HEK293 (cell line): ENCODE data around the gene KLHDC4.

Experiments used
- KLF10 ChIP-seq: fragments of 450-650 bp; IDR thresholded peaks from 2 replicates; pipeline ENCODE4 v1.5.1; 2018; ENCODE audit warnings: missing biosample characterization, mild to moderate bottlenecking, missing genetic modification characterization
- YY2 ChIP-seq: fragments of 450-650 bp; formaldehyde crosslinking; IDR thresholded peaks from 2 replicates; pipeline ENCODE4 v1.5.1; 2016; ENCODE audit warnings: missing biosample characterization, missing genetic modification characterization
- ZNF24 ChIP-seq: fragments of 450-650 bp; formaldehyde crosslinking; IDR thresholded peaks from 2 replicates; pipeline ENCODE4 v1.5.1; 2016; ENCODE audit warnings: missing biosample characterization, missing genetic modification characterization
- ZNF843 ChIP-seq: fragments of 450-650 bp; formaldehyde crosslinking; IDR thresholded peaks from 2 replicates; pipeline ENCODE4 v1.5.1; 2016; ENCODE audit warnings: missing biosample characterization, missing genetic modification characterization
- TF ChIP-seq, protein P1 (sequence below): fragments of 450-650 bp; formaldehyde crosslinking; IDR thresholded peaks from 2 replicates; pipeline ENCODE4 v1.5.1; 2016; ENCODE audit warnings: missing biosample characterization, missing genetic modification characterization

DNA sequence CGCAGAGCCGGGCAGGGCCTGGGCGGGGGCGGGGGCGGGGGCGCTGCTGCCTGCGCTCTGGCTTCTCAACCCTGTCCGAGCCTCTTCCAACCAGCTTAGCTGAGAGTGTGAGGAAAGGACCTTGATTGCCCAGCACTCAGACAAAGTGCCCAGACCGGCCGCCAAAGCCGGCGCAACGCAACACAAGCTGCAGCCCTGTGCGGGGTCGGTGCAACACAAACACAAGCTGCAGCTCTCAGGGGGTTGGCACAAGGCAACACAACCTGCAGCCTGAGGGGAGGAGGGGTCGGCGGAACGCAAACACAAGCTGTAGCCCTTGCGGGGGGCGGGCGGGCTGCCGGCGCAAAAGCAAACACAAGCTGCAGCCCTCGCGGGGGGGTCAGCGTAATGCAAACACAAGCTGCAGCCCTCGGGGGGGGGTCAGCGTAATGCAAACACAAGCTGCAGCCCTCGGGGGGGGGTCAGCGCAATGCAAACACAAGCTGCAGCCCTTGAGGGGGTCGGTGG is 60.0 kb downstream of the KLHDC4 start:
- TF ChIP-seq ZNF843 (tag by site-specific recombination) (no peak), KLF10 (tag by site-specific recombination) (no peak), YY2 (tag by site-specific recombination) (no peak), ZNF24 (tag by site-specific recombination) (no peak)
- TF ChIP-seq, protein P1, sequence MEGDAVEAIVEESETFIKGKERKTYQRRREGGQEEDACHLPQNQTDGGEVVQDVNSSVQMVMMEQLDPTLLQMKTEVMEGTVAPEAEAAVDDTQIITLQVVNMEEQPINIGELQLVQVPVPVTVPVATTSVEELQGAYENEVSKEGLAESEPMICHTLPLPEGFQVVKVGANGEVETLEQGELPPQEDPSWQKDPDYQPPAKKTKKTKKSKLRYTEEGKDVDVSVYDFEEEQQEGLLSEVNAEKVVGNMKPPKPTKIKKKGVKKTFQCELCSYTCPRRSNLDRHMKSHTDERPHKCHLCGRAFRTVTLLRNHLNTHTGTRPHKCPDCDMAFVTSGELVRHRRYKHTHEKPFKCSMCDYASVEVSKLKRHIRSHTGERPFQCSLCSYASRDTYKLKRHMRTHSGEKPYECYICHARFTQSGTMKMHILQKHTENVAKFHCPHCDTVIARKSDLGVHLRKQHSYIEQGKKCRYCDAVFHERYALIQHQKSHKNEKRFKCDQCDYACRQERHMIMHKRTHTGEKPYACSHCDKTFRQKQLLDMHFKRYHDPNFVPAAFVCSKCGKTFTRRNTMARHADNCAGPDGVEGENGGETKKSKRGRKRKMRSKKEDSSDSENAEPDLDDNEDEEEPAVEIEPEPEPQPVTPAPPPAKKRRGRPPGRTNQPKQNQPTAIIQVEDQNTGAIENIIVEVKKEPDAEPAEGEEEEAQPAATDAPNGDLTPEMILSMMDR (tag by site-specific recombination): no peak
